Stimulated activated CD8-positive, alpha-beta memory T cell treated with anti-CD3 and anti-CD28 coated beads, Interleukin-15, amount 100 ng/mL, for 24 hours (primary cell): ENCODE measurements around the gene CDHR1.

ENCODE experiments used
- DNase-seq: peaks from one replicate; pipeline ENCODE4 v3.0.0-alpha.2; 2020; ENCODE audit warnings: low read depth

The CDHR1 gene

GRCh38 chr10:84233940-84234339 lies 39.6 kb downstream of the CDHR1 start:
- no peak for DNase-seq

- no peak for DNase-seq
Measured at GRCh38 chr10:84234479-84234878, 40.1 kb downstream of the CDHR1 start.

GRCh38 chr10:84235096-84235495 lies 40.8 kb downstream of the CDHR1 start:
- DNase-seq: no peak

- DNase-seq: no peak
Measured at GRCh38 chr10:84236807-84237198, 42.5 kb downstream of the CDHR1 start.

- no peak for DNase-seq
Measured at GRCh38 chr10:84237199-84238051, 43.1 kb downstream of the CDHR1 start.

- DNase-seq: no peak
Measured at GRCh38 chr10:84238909-84239308, 44.6 kb downstream of the CDHR1 start.

GRCh38 chr10:84241185-84241790 lies 47.0 kb downstream of the CDHR1 start, which contains the start of gene LRIT1:
Gene LRIT1, minus strand, starts transcription at chr10:84241546. Its CDS starts 107 bp downstream, at chr10:84241439.
- no peak for DNase-seq

- DNase-seq: no peak
Measured at GRCh38 chr10:84243759-84244158, 49.4 kb downstream of the CDHR1 start.

GRCh38 chr10:84244651-84245270 lies 50.4 kb downstream of the CDHR1 start, which contains the start of gene RGR:
Gene RGR, plus strand, starts transcription at chr10:84245053. Its CDS starts 38 bp downstream, at chr10:84245091.
- DNase-seq: no peak

GRCh38 chr10:84247496-84247895 lies 53.2 kb downstream of the CDHR1 start:
- no peak for DNase-seq

GRCh38 chr10:84248794-84249193 lies 54.5 kb downstream of the CDHR1 start:
- DNase-seq: no peak

- no peak for DNase-seq
Measured at GRCh38 chr10:84254552-84255478, 60.5 kb downstream of the CDHR1 start.

GRCh38 chr10:84256510-84257342 lies 62.4 kb downstream of the CDHR1 start:
- DNase-seq: no peak

GRCh38 chr10:84257343-84258020 lies 63.1 kb downstream of the CDHR1 start:
- no peak for DNase-seq

- DNase-seq: no peak
Measured at GRCh38 chr10:84258034-84258695, 63.8 kb downstream of the CDHR1 start.

GRCh38 chr10:84261236-84261915 lies 67.0 kb downstream of the CDHR1 start:
- no peak for DNase-seq

GRCh38 chr10:84262190-84262956 lies 68.0 kb downstream of the CDHR1 start:
- DNase-seq: no peak

GRCh38 chr10:84263716-84264115 lies 69.4 kb downstream of the CDHR1 start:
- no peak for DNase-seq
